HUES6 (cell line): Measurements from ENCODE around the gene CHL1.

ENCODE experiments used
- H3K27ac ChIP-seq: 2 replicates; pipeline ENCODE4 v1.7.0; 2013; ENCODE audit warnings: low read depth, mild to moderate bottlenecking, low read length, inconsistent platforms
- H3K27me3 ChIP-seq: 2 replicates; pipeline ENCODE4 v1.6.1; 2013; ENCODE audit warnings: low read length; ENCODE audit not compliant: control insufficient read depth, insufficient read depth
- H3K36me3 ChIP-seq: 2 replicates; pipeline ENCODE4 v1.6.1; 2013; ENCODE audit warnings: low read length; ENCODE audit not compliant: control insufficient read depth, insufficient read depth
- H3K4me1 ChIP-seq: 2 replicates; pipeline ENCODE4 v1.6.1; 2013; ENCODE audit warnings: low read length; ENCODE audit not compliant: control insufficient read depth, insufficient read depth
- H3K4me3 ChIP-seq: 2 replicates; pipeline ENCODE4 v1.5.1; 2013; ENCODE audit warnings: low read depth, low read length
- H3K9ac ChIP-seq: one replicate; pipeline ENCODE4 v1.6.1; 2013; ENCODE audit warnings: mild to moderate bottlenecking, low read length
- H3K9me3 ChIP-seq: 2 replicates; pipeline ENCODE4 v1.6.1; 2013; ENCODE audit warnings: low read depth, low read length; ENCODE audit not compliant: control insufficient read depth, insufficient read depth

CHL1 gene

DNA sequence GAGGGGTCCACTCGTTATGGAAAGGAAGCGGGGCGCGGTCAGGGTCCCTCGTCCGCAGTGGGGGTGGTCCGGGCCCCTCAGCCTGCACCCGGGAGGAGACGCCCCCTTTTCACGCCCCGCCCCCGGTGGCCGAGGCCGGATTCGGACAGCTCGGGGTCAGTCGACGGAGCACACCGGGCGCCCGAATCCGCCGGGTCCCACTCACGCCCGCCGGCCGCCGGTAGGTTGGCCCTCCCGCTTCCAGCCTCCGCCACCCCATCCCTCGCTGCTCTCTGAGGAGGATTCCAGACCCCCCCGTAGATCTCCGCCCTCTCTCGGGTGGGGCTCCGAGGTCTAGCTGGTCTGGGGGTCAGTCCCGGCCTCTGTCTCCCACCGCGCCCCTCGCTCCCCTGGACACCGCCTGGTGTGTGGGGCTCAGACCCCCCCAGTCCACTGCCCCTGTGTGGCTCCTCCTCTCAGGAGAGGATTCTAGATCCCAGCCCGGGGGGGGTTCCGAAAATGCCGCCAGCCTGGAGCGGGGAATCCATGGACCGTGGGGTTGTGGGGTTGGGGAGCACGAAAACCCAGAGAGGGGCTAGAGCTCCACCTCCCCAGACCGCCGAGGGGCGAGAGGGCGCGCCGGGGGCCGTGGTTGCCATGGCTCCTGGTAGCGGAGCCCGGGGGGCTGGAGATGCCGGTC lies 725 bp downstream of the CHL1 start:
- H3K4me3 ChIP-seq, result peak overlapping the region; percentile 74
- no peak overlapping the region for H3K27ac ChIP-seq
- peaks cover 94% of the 10 kb centered on the region for H3K27me3 ChIP-seq

DNA sequence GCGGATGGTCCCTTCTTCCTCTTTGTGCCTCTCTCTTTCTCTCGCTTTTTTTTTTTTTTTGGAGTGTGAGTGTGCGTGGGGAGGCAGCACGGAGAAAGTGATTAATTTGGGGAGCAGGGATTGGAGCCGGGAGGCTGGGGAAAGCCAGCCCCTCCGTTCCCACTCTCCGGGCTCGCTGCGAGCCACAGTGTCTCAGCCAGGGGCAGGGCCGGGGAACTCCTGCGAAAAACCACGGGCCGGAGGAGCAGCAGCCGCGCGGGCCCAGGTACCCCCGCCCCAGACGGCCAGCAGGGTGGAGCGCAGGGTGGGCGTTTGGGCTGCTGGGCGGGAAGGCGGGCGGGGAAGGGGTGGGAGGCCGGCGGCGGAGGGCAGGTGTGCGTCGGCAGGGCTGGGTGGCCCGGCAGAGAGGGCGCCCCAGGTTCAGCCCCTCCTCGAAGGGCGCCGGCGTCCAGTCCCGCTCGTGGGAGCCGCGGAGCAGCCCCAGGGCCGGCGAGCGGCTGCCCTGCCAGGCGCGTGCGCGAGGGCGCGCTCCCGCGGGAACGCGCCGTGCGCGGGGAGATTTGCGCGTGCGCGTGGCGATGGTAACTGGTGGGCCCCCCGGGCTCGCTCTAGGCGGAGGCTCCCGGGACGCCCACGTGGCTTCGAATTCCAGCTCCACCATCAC lies 1.4 kb downstream of the CHL1 start:
- H3K9ac ChIP-seq, result peak overlapping the region; percentile 7
- no peaks in the 10 kb centered on the region for H3K36me3 ChIP-seq
- H3K27ac ChIP-seq, result no peak overlapping the region
- peaks cover 4% of the 10 kb centered on the region; the same call in 1 of the 2 replicates for H3K4me1 ChIP-seq
- H3K27me3 ChIP-seq, result peaks cover 97% of the 10 kb centered on the region
- no peaks in the 10 kb centered on the region for H3K9me3 ChIP-seq
- peak overlapping the region; percentile 74 for H3K4me3 ChIP-seq

More for the DNA sequence above, 725 bp downstream of the CHL1 start:
- Histone ChIP-seq H3K9ac (peak overlapping the region; percentile 7), H3K36me3 (no peaks in the 10 kb centered on the region), H3K9me3 (no peaks in the 10 kb centered on the region), H3K4me1 (peaks cover 4% of the 10 kb centered on the region; the same call in 1 of the 2 replicates)

DNA sequence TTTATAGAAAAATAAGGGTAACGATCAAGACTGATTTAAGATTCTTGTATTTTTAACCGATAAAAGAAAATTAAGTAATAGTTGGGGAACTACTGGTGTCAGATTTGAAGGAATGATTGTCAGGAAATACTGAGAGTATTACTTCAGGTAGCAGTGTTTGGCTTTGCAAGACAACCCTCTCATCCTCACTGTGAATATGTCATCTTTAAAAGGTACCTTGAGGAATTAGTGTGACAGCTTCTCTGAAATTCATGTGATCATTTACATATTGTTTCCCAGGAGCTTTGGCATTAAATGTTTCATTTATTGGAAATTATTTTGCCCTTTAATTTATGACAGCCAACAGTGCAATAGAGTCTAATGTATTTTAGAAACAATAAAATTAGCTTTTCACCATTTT lies 3.3 kb downstream of the CHL1 start:
- Histone ChIP-seq H3K4me1 (peaks cover 4% of the 10 kb centered on the region; the same call in 1 of the 2 replicates), H3K9me3 (no peaks in the 10 kb centered on the region), H3K4me3 (no peak overlapping the region), H3K27me3 (peaks cover 95% of the 10 kb centered on the region), H3K9ac (no peak overlapping the region), H3K27ac (no peak overlapping the region), H3K36me3 (no peaks in the 10 kb centered on the region)

DNA sequence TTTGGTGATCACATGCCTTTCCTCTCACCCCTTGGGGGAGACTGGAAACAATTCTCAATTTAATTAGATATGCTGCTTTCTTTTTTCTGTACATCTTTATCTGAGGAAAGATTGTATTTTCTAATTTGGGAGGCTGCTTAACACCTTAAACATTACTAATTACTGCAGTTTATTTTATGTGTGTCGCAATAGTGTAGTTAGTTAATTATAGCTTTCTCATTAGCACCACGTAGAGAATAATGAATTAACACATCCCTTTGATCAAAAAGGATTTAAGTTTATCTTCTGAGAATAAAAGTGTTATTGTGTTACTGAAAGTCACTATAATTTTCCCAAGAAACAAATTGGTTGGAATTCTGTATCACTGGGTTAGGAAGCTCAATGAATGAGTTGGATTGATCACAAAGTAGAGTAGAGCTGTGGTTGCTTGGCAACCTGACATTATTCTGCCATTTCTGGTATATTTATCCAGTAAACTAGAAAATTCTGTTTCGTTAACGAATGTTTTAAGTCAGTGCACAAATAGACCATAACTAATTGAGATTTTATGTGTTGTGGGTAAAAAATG lies 4.3 kb downstream of the CHL1 start:
- H3K36me3 ChIP-seq, result no peaks in the 10 kb centered on the region
- peaks cover 4% of the 10 kb centered on the region; the same call in 1 of the 2 replicates for H3K4me1 ChIP-seq
- no peak overlapping the region for H3K9ac ChIP-seq
- no peak overlapping the region for H3K27ac ChIP-seq
- H3K27me3 ChIP-seq, result peaks cover 85% of the 10 kb centered on the region
- no peaks in the 10 kb centered on the region for H3K9me3 ChIP-seq
- no peak overlapping the region for H3K4me3 ChIP-seq

DNA sequence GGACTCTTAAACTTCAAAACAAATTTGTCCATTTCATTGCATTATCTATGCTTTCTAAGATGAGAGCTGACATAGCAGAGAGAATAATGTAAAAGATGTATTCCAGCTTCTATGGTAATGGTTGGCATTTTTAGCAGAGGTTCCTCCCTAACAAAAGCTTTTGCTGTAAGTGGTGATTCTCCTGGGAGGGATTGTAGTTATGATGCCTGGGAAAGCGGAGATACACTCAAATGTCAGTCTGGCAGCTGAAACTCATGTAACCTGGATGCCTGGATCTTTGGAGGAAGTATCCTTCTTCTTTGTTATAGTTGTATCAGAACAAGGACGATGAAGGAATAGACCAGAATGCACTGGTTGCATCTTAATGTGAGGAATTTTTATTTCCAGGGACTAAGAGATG lies 7.5 kb downstream of the CHL1 start:
- Histone ChIP-seq H3K4me1 (no peaks in the 10 kb centered on the region), H3K4me3 (no peak overlapping the region), H3K27me3 (peaks cover 52% of the 10 kb centered on the region), H3K27ac (no peak overlapping the region), H3K9ac (no peak overlapping the region), H3K9me3 (no peaks in the 10 kb centered on the region), H3K36me3 (no peaks in the 10 kb centered on the region)

DNA sequence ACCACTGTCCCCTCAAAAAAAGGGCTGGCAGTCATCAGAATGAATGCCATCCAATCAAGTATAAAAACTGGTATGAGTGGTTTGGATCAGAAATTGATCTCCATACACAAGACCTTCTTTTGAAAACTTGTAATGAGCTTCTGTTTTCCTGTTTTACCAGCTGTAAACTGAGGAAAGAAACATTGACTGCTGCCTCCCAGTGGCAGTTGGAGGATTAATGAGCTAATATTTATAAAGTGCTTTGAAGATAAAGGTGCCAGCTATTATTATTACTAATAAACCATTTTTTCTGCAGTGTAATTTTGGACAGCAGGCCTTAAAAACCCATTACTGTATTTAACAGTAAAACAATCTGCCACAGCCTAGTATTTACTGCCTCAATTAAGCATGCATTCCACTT lies 11.4 kb downstream of the CHL1 start:
- H3K9me3 ChIP-seq, result no peaks in the 10 kb centered on the region
- no peaks in the 10 kb centered on the region for H3K36me3 ChIP-seq
- no peak overlapping the region for H3K27ac ChIP-seq
- no peaks in the 10 kb centered on the region for H3K4me1 ChIP-seq
- no peak overlapping the region for H3K4me3 ChIP-seq
- H3K27me3 ChIP-seq, result peaks cover 15% of the 10 kb centered on the region
- H3K9ac ChIP-seq, result no peak overlapping the region

DNA sequence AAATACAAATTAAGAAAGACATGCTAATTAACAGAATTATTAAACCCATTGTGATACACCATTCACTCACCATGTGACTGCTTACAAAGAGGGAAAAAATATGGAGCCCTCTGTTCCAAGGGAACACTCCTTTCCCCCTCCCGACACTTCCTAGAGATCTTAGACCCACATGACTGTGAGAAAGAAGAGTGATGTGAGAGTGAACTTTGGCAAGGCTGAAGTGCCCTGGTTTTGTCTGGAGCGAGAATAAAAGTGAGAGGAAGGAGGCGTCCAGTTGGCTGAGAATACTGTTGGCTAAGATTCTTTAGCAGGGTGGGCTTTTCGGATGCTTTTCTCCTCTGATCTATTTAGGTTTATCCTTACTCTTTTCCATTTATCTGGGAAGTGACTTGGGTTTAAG lies 14.1 kb downstream of the CHL1 start:
- no peaks in the 10 kb centered on the region for H3K36me3 ChIP-seq
- no peaks in the 10 kb centered on the region; the same call in 1 of the 2 replicates for H3K27me3 ChIP-seq
- no peak overlapping the region for H3K4me3 ChIP-seq
- H3K27ac ChIP-seq, result no peak overlapping the region
- no peaks in the 10 kb centered on the region for H3K9me3 ChIP-seq
- H3K9ac ChIP-seq, result no peak overlapping the region
- H3K4me1 ChIP-seq, result no peaks in the 10 kb centered on the region

DNA sequence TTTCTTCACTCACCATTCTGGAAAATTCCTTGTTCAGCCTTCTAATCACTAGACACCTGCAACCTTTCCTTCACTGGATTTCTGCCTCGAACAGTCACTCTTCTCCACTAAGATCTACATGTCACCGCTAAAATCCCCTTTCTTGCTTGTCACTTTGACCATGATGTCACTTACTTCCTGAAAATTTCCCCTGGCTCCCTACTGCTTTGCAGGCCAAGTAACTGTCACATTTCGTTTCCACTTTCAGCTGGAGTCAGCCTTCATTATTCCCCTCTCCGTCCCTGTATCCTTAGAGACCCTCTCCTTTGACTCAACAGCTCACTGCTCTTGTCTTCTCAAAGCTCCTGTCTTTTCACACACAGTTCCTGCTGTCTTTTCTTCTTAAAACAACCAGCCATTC lies 15.9 kb downstream of the CHL1 start:
- Histone ChIP-seq H3K36me3 (no peaks in the 10 kb centered on the region), H3K9ac (no peak overlapping the region)

DNA sequence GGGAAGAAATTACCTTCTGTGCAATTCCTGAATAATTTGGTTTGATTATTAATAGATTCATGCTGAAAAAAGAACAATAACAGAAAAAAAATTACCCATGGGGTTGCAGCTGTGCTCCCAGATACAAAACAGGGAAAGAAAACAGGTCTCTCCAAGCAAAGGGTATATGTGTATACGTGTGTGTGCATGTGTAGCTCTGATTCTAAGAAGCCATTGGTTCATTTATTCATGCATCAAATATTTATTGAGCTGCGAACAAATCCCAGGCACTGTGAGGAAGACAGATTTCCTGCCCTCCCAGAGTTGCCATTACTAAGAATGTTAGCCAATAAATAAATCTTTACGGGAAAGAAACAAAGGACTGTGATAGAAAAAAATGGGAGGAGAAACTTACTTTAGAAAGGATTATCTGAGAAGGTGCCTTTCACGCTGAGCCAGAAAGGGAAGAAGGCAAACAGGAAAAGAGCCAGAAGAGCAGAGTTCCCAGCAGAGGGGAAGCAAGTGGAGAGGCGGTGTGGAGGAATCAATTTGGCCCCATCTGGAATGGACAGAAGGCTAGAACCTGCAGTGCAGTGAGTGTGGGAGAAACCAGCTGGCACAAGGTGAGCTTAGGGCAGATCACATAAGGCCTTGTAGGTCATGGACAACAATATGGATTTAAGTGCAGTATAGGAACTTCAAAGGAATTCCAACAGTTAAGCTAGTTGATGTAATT lies 20.7 kb downstream of the CHL1 start:
- Histone ChIP-seq H3K27me3 (no peaks in the 10 kb centered on the region; the same call in 1 of the 2 replicates), H3K4me1 (no peaks in the 10 kb centered on the region), H3K4me3 (no peak overlapping the region), H3K9ac (no peak overlapping the region), H3K36me3 (no peaks in the 10 kb centered on the region), H3K27ac (no peak overlapping the region), H3K9me3 (no peaks in the 10 kb centered on the region)

More for the DNA sequence above, 15.9 kb downstream of the CHL1 start:
- Histone ChIP-seq H3K27me3 (no peaks in the 10 kb centered on the region; the same call in 1 of the 2 replicates), H3K4me3 (no peak overlapping the region), H3K27ac (no peak overlapping the region), H3K4me1 (no peaks in the 10 kb centered on the region), H3K9me3 (no peaks in the 10 kb centered on the region)

DNA sequence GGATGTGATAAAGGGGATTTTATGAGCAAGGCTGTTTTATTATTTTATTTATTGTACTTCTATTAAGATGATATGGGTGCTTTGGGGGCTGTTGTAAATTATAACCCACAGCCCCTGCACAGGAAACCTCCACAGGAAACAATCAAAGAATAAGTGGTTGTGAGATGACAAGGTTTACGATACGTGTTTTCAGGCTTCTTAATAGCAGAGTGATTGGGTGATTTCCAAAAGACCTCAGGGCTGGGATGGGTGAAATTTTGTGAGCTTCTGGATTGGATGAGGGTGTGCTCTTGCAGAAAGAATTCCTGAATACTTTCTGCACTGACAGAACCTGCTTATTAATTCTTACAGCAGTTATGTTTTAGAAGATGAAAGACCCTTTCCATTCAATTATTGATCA lies 21.4 kb downstream of the CHL1 start:
- H3K36me3 ChIP-seq, result no peaks in the 10 kb centered on the region
- no peaks in the 10 kb centered on the region for H3K27me3 ChIP-seq
- H3K4me3 ChIP-seq, result no peak overlapping the region
- no peak overlapping the region for H3K27ac ChIP-seq
- no peak overlapping the region for H3K9ac ChIP-seq
- H3K9me3 ChIP-seq, result no peaks in the 10 kb centered on the region
- H3K4me1 ChIP-seq, result no peaks in the 10 kb centered on the region
